HG03521 (cell line): Measurements from ENCODE around the gene FAM234A.
"Not testable (repeated sequence)": the region's sequence is repeated elsewhere in the genome, so short reads cannot be mapped to it uniquely, and the experiment has no call there.

ENCODE experiments used
- ATAC-seq: cut with Tn5 transposase; IDR thresholded peaks from one replicate; pipeline ENCODE4 v1.9.1; 2021; ENCODE audit warnings: mild to moderate bottlenecking, moderate library complexity; ENCODE audit not compliant: unreplicated experiment

FAM234A gene

GRCh38 chr16:230351-230750, 4.3 kb upstream of the FAM234A start:
- not testable (repeated sequence) for ATAC-seq

DNA sequence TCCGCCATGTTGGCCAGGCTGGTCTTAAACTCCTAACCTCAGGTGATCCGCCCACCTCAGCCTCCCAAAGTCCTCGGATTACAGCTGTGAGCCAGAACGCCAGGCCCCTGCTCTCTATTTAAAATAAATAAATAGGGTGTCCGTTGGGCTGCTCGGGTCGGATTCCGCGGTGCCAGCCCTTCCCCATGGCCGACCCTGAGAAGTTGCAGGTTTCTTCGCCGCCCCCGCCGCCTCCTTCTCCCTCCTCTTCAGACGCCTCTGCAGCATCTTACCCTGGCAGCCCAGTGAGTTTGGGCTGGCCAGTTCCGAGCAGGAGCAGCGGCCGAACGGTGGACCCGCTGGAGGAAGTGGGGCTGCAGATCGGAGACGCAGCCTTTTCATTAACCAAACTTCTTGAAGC, 3.7 kb upstream of the FAM234A start:
- ATAC-seq = no peak

DNA sequence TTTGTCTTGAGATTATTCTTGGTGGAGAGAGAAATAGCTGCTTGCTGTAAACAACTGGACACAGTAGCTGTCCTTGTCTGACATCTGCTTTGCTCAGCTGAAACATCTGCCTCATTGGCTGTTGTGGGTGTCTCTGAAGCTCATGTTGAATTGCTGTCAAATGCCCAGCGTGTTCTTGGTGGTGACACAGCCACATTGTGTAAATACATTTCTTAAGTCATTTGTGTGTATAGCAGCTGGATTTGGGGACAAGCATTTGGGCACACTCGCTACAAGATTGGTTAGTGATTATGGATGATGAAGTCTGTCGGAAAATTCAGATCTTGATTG, 5.3 kb downstream of the FAM234A start:
- no peak for ATAC-seq

DNA sequence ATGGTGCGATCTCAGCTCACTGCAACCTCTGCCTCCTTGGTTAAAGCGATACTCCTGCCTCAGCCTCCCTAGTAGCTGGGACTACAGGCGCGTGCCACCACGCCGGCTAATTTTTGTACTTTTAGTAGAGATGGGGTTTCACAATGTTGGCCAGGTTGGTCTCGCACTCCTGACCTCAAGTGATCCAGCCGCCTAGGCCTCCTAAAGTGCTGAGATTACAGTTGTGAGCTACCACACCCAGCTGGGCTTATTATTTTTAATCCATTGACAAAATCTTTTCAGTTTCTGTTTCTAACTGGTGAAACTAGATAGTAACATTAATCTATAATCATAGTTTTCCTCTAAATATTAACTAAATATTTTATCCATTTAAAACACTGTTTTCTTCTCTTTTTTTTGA, 5.9 kb downstream of the FAM234A start:
- ATAC-seq = no peak

- ATAC-seq = no peak
Observed at GRCh38 chr16:242281-242680, 7.7 kb downstream of the FAM234A start.

DNA sequence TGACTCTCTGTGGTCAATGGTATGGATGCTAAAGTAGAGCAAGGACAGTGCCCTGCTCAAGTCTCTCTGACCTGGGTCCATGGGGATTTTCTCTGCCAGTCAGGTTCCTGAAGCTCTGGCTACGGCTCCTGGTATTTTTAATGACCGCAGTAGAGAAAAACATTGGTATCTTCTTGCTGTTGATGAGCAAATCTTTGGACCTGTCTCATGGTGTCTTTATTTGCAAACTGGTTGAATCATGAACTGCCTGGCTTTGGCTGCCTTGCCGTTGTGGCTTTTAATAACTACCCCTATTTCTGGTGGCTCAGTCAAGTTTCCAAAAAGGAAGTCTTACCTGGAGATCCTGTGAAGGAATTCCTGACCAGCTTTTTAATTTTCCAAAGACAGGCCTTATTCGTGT, 8.7 kb downstream of the FAM234A start:
- ATAC-seq = no peak

- no peak for ATAC-seq
Observed at GRCh38 chr16:245105-245504, 10.5 kb downstream of the FAM234A start.

DNA sequence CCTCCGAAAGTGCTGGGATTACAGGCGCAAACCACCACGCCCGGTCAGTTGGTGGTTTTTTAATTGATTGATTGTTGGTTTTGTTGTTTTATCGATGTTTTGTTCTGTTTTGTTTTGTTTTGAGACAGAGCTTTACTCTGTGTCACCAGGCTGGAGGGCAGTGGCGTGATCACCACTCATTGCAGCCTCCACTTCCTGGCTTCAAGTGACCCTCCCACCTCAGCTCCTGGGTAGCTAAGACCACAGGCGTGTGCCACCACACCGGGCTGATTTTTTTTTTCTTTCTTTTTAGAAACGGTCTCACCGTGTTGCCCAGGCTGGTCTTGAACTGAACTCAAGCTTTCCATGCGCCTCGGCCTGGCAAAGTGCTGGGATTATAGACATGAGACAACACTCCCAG, 12.4 kb downstream of the FAM234A start:
- no peak for ATAC-seq

- no peak for ATAC-seq
Observed at GRCh38 chr16:249431-249830, 14.8 kb downstream of the FAM234A start.

DNA sequence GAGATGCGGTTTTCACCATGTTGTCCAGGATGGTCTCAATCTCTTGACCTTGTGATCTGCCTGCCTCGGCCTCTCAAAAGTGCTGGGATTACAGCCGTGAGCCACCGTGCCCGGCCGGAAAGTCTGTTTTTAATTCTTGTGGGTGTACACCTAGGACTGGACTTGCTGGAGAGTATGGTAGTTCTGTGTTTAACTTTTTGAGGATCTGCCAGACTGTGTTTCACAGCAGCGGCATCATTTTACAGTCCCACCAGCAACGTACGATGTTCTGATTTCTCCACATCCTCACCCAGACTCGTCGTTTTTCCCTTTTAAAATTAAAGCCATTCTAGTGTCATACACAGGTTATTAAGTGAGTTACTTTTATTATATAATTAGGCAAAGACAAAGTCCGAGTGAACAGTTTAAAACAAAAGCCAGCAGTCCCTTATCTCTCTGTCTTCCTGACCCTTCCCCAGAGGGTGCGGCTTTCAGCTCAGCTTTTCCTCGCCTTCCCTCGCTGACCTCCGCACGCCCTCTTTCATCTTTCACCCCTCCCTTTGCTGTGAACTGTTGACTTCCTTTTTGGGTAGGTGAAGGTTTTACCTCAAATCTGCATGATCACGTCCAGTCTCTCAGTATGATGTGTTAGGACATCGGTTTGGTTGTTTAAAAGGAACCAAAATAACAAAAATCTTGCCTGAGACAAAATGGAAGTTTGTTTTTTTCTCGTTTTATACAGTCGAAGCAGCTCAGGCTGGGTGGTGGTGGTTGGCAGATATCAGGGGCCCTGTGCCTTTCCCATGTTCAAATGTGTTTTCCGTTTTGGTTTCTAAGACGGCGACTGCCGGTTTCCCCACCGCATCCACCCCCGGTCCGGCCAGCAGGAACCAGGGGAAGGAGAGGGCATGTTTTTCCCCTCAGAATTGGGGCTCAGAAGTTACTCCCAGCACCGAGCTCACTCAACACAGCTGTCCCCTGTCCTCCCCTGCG, 18.0 kb downstream of the FAM234A start:
- no peak for ATAC-seq

GRCh38 chr16:253833-254232, 19.2 kb downstream of the FAM234A start:
- no peak for ATAC-seq

DNA sequence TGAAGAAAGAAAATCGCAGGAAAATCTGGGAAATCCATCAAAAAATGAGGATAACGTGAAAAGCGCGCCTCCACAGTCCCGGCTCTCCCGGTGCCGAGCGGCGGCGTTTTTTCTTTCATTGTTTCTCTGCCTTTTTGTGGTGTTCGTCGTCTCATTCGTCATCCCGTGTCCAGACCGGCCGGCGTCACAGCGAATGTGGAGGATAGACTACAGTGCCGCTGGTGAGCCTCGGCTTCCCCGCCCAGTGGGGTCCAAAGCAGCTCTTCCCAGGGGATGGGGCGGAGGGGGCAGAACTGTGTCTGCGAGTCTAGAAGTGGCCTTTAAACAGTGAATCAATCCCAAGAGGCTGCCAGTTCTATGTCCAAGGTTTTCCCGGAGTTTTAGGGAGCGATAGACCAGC, 19.8 kb downstream of the FAM234A start:
- ATAC-seq = no peak

- ATAC-seq = no peak
Observed at GRCh38 chr16:255183-255582, 20.6 kb downstream of the FAM234A start.

- ATAC-seq = not testable (repeated sequence)
Observed at GRCh38 chr16:258091-258490, 23.5 kb downstream of the FAM234A start.

DNA sequence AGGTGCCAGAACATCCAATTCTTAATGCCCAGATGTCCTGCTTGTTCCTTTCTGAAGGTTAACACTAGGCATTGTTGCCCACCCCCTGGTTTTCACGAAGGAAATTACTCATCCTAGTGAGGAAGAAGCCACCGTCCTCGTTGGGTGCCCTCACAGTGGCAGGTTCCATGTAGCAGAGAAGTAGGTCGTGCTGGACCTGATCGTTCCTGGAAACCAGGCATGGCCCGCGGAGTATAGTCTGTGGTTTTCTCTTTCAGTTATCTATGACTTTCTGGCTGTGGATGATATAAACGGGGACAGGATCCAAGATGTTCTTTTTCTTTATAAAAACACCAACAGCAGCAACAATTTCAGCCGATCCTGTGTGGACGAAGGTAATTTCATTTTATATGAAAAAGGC, 24.6 kb downstream of the FAM234A start:
- no peak for ATAC-seq

DNA sequence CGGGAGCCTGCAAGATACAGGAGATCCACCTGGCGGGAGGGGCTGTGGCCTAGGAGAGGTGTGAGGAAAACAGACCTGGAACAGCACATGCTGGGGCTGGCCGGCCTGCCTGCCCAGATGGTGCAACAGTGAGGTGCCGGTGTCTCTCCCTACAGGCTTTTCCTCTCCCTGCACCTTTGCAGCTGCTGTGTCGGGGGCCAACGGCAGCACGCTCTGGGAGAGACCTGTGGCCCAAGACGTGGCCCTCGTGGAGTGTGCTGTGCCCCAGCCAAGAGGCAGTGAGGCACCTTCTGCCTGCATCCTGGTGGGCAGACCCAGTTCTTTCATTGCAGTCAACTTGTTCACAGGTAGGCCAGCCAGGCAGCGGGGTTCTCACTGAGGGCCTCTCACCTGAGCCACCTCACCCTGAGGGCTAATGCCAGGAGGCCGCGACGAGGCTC, 25.2 kb downstream of the FAM234A start:
- ATAC-seq = no peak

- no peak for ATAC-seq
Observed at GRCh38 chr16:260326-260725, 25.7 kb downstream of the FAM234A start.

GRCh38 chr16:261031-261691, 26.5 kb downstream of the FAM234A start:
- no peak for ATAC-seq

DNA sequence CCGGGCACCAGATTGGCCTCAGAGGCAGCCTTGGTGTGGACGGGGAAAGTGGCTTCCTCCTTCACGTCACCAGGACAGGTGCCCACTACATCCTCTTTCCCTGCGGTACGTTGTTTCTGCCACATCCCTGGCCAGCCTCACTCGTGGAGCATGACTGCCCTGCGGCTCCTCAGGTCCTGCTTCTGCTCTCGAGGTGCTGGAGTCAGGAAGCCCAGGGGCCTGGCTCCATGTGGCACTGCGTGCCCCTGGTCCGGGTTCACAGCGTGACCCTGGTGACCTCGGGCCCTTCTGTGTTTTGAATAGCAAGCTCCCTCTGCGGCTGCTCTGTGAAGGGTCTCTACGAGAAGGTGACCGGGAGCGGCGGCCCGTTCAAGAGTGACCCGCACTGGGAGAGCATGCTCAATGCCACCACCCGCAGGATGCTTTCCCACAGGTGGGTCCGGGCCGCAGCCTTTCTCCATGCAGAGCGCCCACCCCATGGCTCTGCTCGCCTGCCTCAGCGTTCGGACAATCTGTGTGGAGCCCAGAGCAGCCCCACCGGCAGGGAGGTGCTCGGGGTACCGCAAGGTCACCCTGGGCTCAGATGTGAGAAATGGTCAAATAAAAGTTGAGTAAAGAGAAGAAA, 27.6 kb downstream of the FAM234A start:
- no peak for ATAC-seq

- ATAC-seq = no peak
Observed at GRCh38 chr16:263182-263774, 28.7 kb downstream of the FAM234A start.

DNA sequence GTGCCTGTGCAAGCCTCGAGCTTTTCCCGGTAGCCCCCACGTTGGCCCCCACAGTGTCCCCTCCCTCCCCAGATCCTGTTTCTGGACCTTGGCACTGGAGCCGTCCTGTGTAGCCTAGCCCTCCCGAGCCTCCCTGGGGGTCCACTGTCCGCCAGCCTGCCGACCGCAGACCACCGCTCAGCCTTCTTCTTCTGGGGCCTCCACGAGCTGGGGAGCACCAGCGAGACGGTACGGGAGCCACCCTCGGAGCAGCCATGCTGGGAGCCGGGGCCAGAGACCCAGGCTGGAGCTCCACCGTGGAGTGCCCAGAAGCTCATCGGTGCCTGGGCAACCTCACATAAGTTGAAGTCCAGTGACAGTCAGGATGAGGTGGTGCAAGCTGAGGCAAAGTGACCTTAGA, 29.3 kb downstream of the FAM234A start:
- ATAC-seq = no peak
